ENCODE data around the gene DDX43.
"Not testable (repeated sequence)": the region's sequence is repeated elsewhere in the genome, so short reads cannot be mapped to it uniquely, and the experiment has no call there.

Gene DDX43

DNA sequence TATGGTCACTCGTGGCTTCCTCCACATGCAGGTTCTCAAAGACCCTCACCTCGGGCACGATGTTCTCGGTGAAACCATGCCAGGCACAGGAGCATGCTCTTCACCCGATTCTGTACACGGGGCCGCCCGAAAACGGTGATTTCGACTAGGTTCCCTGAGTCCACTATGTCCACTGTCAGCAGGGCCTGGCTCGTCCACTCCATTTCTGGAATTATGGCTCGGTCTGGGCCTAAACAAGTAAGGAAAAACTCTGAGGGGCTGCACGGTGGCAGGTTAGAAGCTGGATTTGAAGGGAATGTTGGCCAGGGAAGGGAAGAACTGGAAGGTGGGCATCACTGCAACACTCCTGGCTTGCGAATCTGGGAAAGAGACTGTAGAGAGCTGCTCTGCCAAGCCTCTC, 25.5 kb upstream of the DDX43 start:
- CTCF ChIA-PET = interaction anchor here (1.4 to 1.6 kb wide), 2 partner anchors 13 to 43 kb away, joined by 3 read pairs; no protein-coding TSS in a partner anchor
- POLR2A ChIA-PET = no interaction called here
- DNase-seq (ENCODE audit: low read depth, low spot score) = no peak
- TF ChIP-seq, protein P1, sequence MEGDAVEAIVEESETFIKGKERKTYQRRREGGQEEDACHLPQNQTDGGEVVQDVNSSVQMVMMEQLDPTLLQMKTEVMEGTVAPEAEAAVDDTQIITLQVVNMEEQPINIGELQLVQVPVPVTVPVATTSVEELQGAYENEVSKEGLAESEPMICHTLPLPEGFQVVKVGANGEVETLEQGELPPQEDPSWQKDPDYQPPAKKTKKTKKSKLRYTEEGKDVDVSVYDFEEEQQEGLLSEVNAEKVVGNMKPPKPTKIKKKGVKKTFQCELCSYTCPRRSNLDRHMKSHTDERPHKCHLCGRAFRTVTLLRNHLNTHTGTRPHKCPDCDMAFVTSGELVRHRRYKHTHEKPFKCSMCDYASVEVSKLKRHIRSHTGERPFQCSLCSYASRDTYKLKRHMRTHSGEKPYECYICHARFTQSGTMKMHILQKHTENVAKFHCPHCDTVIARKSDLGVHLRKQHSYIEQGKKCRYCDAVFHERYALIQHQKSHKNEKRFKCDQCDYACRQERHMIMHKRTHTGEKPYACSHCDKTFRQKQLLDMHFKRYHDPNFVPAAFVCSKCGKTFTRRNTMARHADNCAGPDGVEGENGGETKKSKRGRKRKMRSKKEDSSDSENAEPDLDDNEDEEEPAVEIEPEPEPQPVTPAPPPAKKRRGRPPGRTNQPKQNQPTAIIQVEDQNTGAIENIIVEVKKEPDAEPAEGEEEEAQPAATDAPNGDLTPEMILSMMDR (IDR thresholded peaks at IDR 0.05; ENCODE audit: insufficient read depth, low read length, missing control alignments) = no peak
- H3K4me3 ChIP-seq (ENCODE audit: low read depth, low read length) = no peak overlapping the region

DNA sequence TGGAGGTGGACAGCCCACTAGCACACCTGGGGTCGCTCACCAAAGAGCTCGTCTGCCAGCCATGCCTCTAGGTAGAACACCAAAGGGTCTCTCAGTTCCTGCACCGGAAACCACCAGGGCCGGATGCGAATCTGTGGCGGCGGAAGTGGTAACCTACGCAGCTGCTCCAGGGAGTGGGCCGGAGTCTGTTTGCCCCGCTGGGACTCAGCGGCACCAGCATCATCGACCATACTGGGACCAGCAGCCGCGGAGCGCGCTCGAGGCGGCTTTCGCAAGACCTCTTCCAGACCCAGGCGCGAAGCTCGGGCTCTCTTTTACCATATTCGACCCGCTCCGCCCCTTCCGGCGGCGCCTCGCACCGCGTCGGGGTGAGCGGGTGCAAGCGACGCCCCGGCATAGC, 25.1 kb upstream of the DDX43 start, which contains the start of gene OOEP:
TSS of gene OOEP (minus strand) at position 335 of the 400 bp plus-strand sequence. CDS start at position 230, 105 bp downstream.
- ChIA-PET CTCF (interaction anchor here (1.6 kb wide), 1 partner anchor 13 kb away, joined by 3 read pairs; no protein-coding TSS in a partner anchor), POLR2A (no interaction called here)
- no peak for DNase-seq (ENCODE audit: low read depth, low spot score)
- TF ChIP-seq, protein P1 (IDR thresholded peaks at IDR 0.05; ENCODE audit: insufficient read depth, low read length, missing control alignments) = no peak
- no peak within 1 kb of the TSS for H3K4me3 ChIP-seq (ENCODE audit: low read depth, low read length)

DNA sequence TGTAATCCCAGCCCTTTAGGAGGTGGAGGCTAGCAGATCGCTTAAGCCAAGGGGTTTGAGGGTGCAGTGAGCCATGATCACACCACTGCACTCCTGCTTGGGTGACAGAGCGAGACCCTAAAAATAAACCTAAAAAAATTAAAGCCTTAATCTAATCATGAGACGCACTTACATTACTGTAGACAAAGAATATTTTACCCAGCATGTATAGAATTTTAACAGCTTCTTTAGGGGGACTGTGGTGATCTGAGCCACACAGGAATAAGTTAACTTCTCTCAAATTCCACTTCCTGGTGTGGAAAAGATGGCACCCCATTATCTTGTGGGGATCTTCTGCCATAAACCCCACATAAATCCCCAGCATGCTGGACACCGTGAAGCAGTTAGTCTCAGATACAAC, 22.6 kb upstream of the DDX43 start:
- ChIA-PET CTCF (no interaction called here), POLR2A (no interaction called here)
- TF ChIP-seq, protein P1 (IDR thresholded peaks at IDR 0.05; ENCODE audit: insufficient read depth, low read length, missing control alignments) = no peak
- no peak overlapping the region for H3K4me3 ChIP-seq (ENCODE audit: low read depth, low read length)
- no peak for DNase-seq (ENCODE audit: low read depth, low spot score)

DNA sequence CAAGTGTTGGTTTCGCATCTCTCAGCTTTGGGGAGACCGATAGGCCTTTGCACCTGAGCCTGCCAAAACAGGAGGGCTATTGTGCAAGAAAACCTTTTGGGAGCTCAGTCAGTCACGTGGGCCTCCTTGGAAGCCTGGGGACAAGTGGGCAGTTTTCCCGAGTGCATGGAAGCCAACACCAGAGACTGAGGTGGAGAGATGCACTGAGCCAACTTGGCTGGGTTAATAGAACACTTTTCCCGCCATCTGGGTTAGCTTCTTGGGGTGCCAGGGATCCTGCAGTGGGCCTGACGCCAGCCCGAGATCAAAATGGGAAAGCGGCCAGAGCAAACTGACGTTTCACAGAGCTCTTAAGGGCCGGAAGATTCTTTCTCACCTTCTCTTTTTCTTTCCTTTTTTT, 22.1 kb upstream of the DDX43 start:
- no peak overlapping the region for H3K4me3 ChIP-seq (ENCODE audit: low read depth, low read length)
- ChIA-PET CTCF (interaction anchor here (0.6 kb wide), 1 partner anchor 17 kb away, joined by 3 read pairs; no protein-coding TSS in a partner anchor), POLR2A (no interaction called here)
- no peak for DNase-seq (ENCODE audit: low read depth, low spot score)
- TF ChIP-seq, protein P1 (IDR thresholded peaks at IDR 0.05; ENCODE audit: insufficient read depth, low read length, missing control alignments) = no peak

DNA sequence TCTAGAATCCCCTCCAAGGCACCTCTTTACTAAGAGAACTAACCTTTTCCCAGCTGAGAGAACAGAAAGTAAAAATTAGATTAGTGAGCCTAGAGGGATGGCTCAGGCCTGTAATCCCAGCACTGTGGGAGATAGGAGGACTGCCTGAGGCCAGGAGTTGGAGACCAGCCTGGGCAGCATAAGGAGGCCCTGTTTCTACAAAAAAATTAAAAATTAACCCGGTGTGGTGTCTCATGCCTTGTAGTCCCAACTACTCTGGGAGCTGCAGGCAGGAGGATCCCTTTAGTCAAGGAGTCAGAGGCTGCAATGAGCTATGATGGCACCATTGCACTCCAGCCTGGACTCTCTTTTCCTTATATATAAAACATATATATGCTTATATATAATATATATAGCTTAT, 19.4 kb upstream of the DDX43 start:
- ChIA-PET CTCF (interaction anchor here (1.2 to 1.7 kb wide), 2 partner anchors 13 to 45 kb away, joined by 3 to 9 read pairs; no protein-coding TSS in a partner anchor), POLR2A (no interaction called here)
- TF ChIP-seq, protein P1 (IDR thresholded peaks at IDR 0.05; ENCODE audit: insufficient read depth, low read length, missing control alignments) = no peak
- no peak for DNase-seq (ENCODE audit: low read depth, low spot score)
- H3K4me3 ChIP-seq (ENCODE audit: low read depth, low read length) = no peak overlapping the region

DNA sequence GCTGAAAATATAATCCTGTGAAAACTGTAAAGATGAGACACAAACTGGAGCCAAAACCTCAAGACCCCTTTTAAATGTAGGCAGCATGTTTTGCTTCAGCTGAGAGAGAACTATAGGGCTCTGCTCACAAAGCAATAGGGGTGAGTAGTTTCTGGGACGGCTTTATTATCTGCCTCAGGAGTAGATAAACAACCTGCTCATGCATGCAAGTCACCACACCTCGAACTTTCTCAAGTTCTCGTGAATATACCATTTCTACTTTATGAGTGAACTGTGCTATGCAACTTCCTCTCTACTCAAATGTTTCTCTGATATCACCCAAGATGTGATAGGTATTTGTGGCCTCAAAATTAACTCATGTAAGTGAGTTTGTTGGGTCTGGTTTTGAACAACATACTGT, 17.4 kb upstream of the DDX43 start:
- no peak overlapping the region for H3K4me3 ChIP-seq (ENCODE audit: low read depth, low read length)
- ChIA-PET POLR2A (no interaction called here), CTCF (interaction anchor here (1.6 to 4.6 kb wide), 3 partner anchors 11 to 92 kb away, joined by 6 to 29 read pairs (median 6); no protein-coding TSS in a partner anchor)
- DNase-seq (ENCODE audit: low read depth, low spot score) = no peak
- TF ChIP-seq, protein P1 (IDR thresholded peaks at IDR 0.05; ENCODE audit: insufficient read depth, low read length, missing control alignments) = no peak

DNA sequence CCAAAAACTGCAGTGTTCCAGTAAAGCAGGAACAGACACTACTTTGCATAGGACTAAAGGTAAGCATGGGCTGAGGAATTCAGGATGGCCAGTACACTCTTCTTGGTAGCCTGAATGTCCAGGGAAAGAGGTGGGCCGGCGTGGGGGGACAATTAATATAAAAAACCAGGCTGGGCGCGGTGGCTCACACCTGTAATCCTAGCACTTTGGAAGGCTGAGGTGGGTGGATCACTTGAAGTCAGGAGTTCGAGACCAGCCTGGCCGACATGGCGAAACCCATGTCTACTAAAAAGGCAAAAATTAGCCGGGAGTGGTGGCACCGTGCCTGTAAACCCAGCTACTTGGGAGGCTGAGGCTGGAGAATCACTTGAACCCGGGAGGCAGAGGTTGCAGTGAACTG, 13.1 kb upstream of the DDX43 start:
- DNase-seq (ENCODE audit: low read depth, low spot score); H3K4me3 ChIP-seq (ENCODE audit: low read depth, low read length); POLR2A ChIA-PET; CTCF ChIA-PET: not testable (repeated sequence)

Measured in AG04449 (cell line).